ENCODE measurements around the gene TCF3. TPM values are rescaled to one million over a fixed set of nuclear protein-coding genes. Genes with fewer than 3 reads are reported as not detected.

Gene TCF3
- total RNA-seq, 1 experiment from 2014 or later: 304 TPM

DNA sequence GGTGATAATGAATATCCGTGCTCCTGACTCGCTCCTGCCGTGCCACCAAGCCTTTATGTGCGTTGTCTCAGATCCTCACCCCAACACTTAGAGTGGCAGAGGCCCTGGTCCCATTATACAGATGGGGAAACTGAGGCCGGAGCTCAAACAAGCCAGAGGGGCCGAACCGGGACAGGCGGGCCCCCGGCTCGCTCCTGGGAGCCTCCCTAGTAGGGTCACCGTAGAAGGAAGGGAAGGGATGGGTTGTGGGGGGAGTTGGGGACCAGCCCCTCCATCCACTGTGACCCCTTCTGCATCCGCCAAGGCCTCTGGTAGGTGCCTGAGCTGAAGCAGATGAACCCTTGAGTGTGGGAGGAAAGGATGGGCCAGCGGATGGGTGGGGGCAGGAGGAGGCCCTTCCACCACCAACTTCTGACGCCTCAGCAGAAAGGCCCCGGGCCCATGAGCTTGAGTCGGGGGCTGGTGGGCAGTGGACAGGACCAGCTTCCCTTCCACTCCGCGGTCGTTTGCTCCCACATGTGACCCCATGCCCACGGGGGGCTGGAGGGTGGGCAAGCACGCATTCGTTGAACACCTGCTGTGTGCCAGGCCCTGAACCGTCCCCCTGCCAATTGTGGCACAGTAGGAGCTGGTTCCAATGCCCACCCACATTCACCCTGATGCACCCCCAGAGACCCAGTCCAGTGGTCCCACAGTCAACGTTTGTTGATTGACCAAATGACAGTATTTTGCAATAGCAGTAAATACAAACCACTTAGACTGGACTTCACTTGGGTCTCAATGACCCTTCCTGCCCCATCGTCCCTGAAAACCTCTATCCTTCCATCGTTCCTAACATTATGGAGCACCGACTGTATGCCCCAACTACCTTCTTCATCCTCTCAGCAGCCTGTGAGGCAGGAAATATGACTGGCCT, 24.2 kb upstream of the TCF3 start:
- no peak overlapping the region for H3K18ac ChIP-seq (ENCODE audit: insufficient read length, low read depth, low read length)
- peaks cover 4% of the 10 kb centered on the region; the same call in 1 of the 2 replicates for H3K27me3 ChIP-seq (ENCODE audit: insufficient read depth, low read length)
- H2BK12ac ChIP-seq (ENCODE audit: insufficient read length, low read depth, low read length): no peak overlapping the region
- no peaks in the 10 kb centered on the region for H4K20me1 ChIP-seq (ENCODE audit: control insufficient read depth, insufficient read depth, insufficient read length)
- no peak overlapping the region for H4K8ac ChIP-seq (replicated peaks; ENCODE audit: insufficient read length, low read depth, low read length)
- H3K79me2 ChIP-seq (ENCODE audit: insufficient read depth, low read length): no peaks in the 10 kb centered on the region
- Mint-ChIP-seq H3K9me3 (no peaks in the 10 kb centered on the region; a peak in 2 of 5 replicates), H3K27ac (no peak overlapping the region), H3K36me3 (ENCODE audit: insufficient read depth in 1 of 3, low read depth in 3 of 3) (no peaks in the 10 kb centered on the region), H3K4me1 (peaks cover 0 to 8% of the 10 kb centered on the region in 2 experiments; a peak in 1 of 4 replicates), H3K4me3 (peak overlapping the region; percentile 15 to 72), H3K27me3 (ENCODE audit: low read depth) (peaks cover 88% of the 10 kb centered on the region)
- DNase-seq: no peak
- no CpG with 5 or more reads among the region's 27 CpGs for WGBS (ENCODE audit: extremely low coverage, insufficient read length, low lambda C conversion rate)
- H3K4ac ChIP-seq (ENCODE audit: low read depth, low read length): no peak overlapping the region
- H3K4me2 ChIP-seq (ENCODE audit: insufficient read depth, insufficient read length, low read length): peak overlapping the region; percentile 26
- no peak overlapping the region for H3K23ac ChIP-seq (ENCODE audit: insufficient read length, low read depth, low read length)
- no peak overlapping the region for H3K27ac ChIP-seq (ENCODE audit: insufficient read length, low read depth, low read length)
- no peaks in the 10 kb centered on the region for H3K79me1 ChIP-seq (ENCODE audit: insufficient read depth, low read depth, low read length, poor library complexity, severe bottlenecking)
- TF ChIP-seq, protein P1, sequence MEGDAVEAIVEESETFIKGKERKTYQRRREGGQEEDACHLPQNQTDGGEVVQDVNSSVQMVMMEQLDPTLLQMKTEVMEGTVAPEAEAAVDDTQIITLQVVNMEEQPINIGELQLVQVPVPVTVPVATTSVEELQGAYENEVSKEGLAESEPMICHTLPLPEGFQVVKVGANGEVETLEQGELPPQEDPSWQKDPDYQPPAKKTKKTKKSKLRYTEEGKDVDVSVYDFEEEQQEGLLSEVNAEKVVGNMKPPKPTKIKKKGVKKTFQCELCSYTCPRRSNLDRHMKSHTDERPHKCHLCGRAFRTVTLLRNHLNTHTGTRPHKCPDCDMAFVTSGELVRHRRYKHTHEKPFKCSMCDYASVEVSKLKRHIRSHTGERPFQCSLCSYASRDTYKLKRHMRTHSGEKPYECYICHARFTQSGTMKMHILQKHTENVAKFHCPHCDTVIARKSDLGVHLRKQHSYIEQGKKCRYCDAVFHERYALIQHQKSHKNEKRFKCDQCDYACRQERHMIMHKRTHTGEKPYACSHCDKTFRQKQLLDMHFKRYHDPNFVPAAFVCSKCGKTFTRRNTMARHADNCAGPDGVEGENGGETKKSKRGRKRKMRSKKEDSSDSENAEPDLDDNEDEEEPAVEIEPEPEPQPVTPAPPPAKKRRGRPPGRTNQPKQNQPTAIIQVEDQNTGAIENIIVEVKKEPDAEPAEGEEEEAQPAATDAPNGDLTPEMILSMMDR (conservative IDR thresholded peaks at IDR 0.05): no peak
- H2BK120ac ChIP-seq (ENCODE audit: low read depth, low read length, poor library complexity, severe bottlenecking): no peak overlapping the region
- H3T11ph ChIP-seq (ENCODE audit: low read length): no peak overlapping the region
- H3K4me1 ChIP-seq (ENCODE audit: insufficient read depth, low read length): no peaks in the 10 kb centered on the region
- H2BK20ac ChIP-seq (ENCODE audit: low read depth, low read length, poor library complexity, severe bottlenecking): no peak overlapping the region
- H2AFZ ChIP-seq (ENCODE audit: low read length): no peak overlapping the region
- no peak overlapping the region for H3K9ac ChIP-seq (ENCODE audit: extremely low read depth, insufficient read length, low read length)
- H2AK5ac ChIP-seq (ENCODE audit: insufficient read length, low read length): no peak overlapping the region
- H2BK15ac ChIP-seq (ENCODE audit: low read depth, low read length): no peak overlapping the region
- H4K91ac ChIP-seq (ENCODE audit: insufficient read length, low read depth, low read length): no peak overlapping the region
- H3K9me3 ChIP-seq (ENCODE audit: control insufficient read depth, low read depth, low read length): no peaks in the 10 kb centered on the region
- no peak overlapping the region for H4K5ac ChIP-seq (ENCODE audit: insufficient read length, low read depth, low read length)
- H3K56ac ChIP-seq (ENCODE audit: insufficient read length, low read depth, low read length): no peak overlapping the region
- no peak overlapping the region for H3K14ac ChIP-seq (ENCODE audit: insufficient read depth, low read length)
- no peak overlapping the region for H2BK5ac ChIP-seq (ENCODE audit: insufficient read length, low read length)
- peaks cover 7% of the 10 kb centered on the region for H3K23me2 ChIP-seq (ENCODE audit: insufficient read length, low read depth, low read length, poor library complexity, severe bottlenecking)

All from H9 (cell line).